IMR-90 (cell line): ENCODE results near the gene ANO9. TPM values are rescaled to one million over a fixed set of nuclear protein-coding genes. Genes with fewer than 3 reads are reported as not detected.

ENCODE experiments used
- ATAC-seq: fragments of 200-7000 bp; cut with Tn5 transposase; 2 replicates; pipeline ENCODE4 v1.9.1; 2020; ENCODE audit warnings: low read depth, mild to moderate bottlenecking, moderate library complexity
- BruUV-seq: library from RNA; stranded (reverse); fragments of 400-500 nt; replicated peaks from 2 replicates; lab custom pipeline; 2021; lab: Mats Ljungman, UMichigan
- CTCF ChIA-PET: fragments of 300-600 bp; formaldehyde crosslinking; extraction: SDS; loops from one replicate; lab custom pipeline; 2021; ENCODE audit warnings: antibody characterized with exemption; lab: Yijun Ruan, JAX
- POLR2A ChIA-PET: fragments of 300-600 bp; sonication (Branson Sonifier 250); formaldehyde crosslinking; loops from one replicate; lab custom pipeline; 2022; ENCODE audit warnings: antibody characterized with exemption; ENCODE audit not compliant: unreplicated experiment; lab: Charles Lee
- DNase-seq: peaks from one replicate; pipeline ENCODE4 v3.0.0; 2013
- H2AFZ ChIP-seq: replicated peaks from 2 replicates; pipeline ENCODE3; 2013; ENCODE audit warnings: low read length, mild to moderate bottlenecking; ENCODE audit not compliant: poor library complexity
- H2AK5ac ChIP-seq: 2 replicates; pipeline ENCODE4 v1.6.1; 2013; ENCODE audit warnings: low read depth, low read length, inconsistent platforms
- H2AK9ac ChIP-seq: replicated peaks from 2 replicates; pipeline ENCODE3; 2013; ENCODE audit warnings: mild to moderate bottlenecking, low read depth, low read length, moderate library complexity; ENCODE audit not compliant: poor library complexity
- H2BK120ac ChIP-seq: 2 replicates; pipeline ENCODE4 v1.6.1; 2013; ENCODE audit warnings: low read depth, low read length, inconsistent platforms
- H2BK15ac ChIP-seq: 3 replicates; pipeline ENCODE4 v1.6.1; 2013; ENCODE audit warnings: low read depth, low read length, inconsistent platforms
- H2BK20ac ChIP-seq: 2 replicates; pipeline ENCODE4 v1.6.1; 2013; ENCODE audit warnings: low read depth, mild to moderate bottlenecking, inconsistent platforms, low read length, moderate library complexity
- H2BK5ac ChIP-seq: 2 replicates; pipeline ENCODE4 v1.6.1; 2013; ENCODE audit warnings: mild to moderate bottlenecking, low read depth, low read length, inconsistent platforms; ENCODE audit not compliant: poor library complexity, severe bottlenecking
- H3K14ac ChIP-seq: replicated peaks from 2 replicates; pipeline ENCODE4 v1.6.1; 2013; ENCODE audit warnings: low read depth, low read length, inconsistent platforms
- H3K18ac ChIP-seq: 2 replicates; pipeline ENCODE4 v1.6.1; 2013; ENCODE audit warnings: low read depth, low read length, control low read depth
- H3K23ac ChIP-seq: 2 replicates; pipeline ENCODE4 v1.6.1; 2013; ENCODE audit warnings: low read depth, low read length, inconsistent platforms
- H3K27ac ChIP-seq: 2 replicates; pipeline ENCODE4 v1.5.1; 2013; ENCODE audit warnings: mild to moderate bottlenecking, control low read depth, low read length; ENCODE audit not compliant: insufficient read depth
- H3K27me3 ChIP-seq: 2 replicates; pipeline ENCODE4 v1.6.1; 2013; ENCODE audit warnings: low read length; ENCODE audit not compliant: control insufficient read depth, insufficient read depth
- H3K36me3 ChIP-seq: 2 replicates; pipeline ENCODE4 v1.6.1; 2013; ENCODE audit warnings: low read length, mixed read lengths; ENCODE audit not compliant: control insufficient read depth, insufficient read depth
- H3K4ac ChIP-seq: 2 replicates; pipeline ENCODE4 v1.6.1; 2013; ENCODE audit warnings: low read depth, low read length, inconsistent platforms
- H3K4me1 ChIP-seq: 2 replicates; pipeline ENCODE4 v1.6.1; 2013; ENCODE audit warnings: low read length, mixed read lengths; ENCODE audit not compliant: control insufficient read depth, insufficient read depth
- H3K4me2 ChIP-seq: 2 replicates; pipeline ENCODE4 v1.6.1; 2013; ENCODE audit warnings: low read depth, mild to moderate bottlenecking, control low read depth, low read length, moderate library complexity
- H3K4me3 ChIP-seq: 2 replicates; pipeline ENCODE4 v1.5.1; 2013; ENCODE audit warnings: low read depth, mild to moderate bottlenecking, control low read depth, low read length, moderate library complexity; ENCODE audit not compliant: insufficient read depth
- H3K56ac ChIP-seq: 2 replicates; pipeline ENCODE4 v1.6.1; 2013; ENCODE audit warnings: low read length, inconsistent platforms; ENCODE audit not compliant: insufficient read depth; ENCODE audit errors: extremely low read depth
- H3K79me1 ChIP-seq, 2 experiments: 2 replicates each; pipeline ENCODE4 v1.6.1; 2013; ENCODE audit warnings: low read length in 2 of 2, inconsistent platforms in 1 of 2, low read depth in 1 of 2
- H3K9ac ChIP-seq: 2 replicates; pipeline ENCODE4 v1.6.1; 2013; ENCODE audit warnings: low read depth, low read length, control low read depth
- H3K9me1 ChIP-seq: 2 replicates; pipeline ENCODE4 v1.6.1; 2013; ENCODE audit warnings: low read length, inconsistent platforms; ENCODE audit not compliant: insufficient read depth
- H3K9me3 ChIP-seq: 2 replicates; pipeline ENCODE4 v1.6.1; 2013; ENCODE audit warnings: low read length; ENCODE audit not compliant: control insufficient read depth, insufficient read depth
- H4K20me1 ChIP-seq: 2 replicates; pipeline ENCODE4 v1.6.1; 2013; ENCODE audit warnings: low read length, inconsistent platforms; ENCODE audit not compliant: insufficient read depth
- H4K5ac ChIP-seq: 2 replicates; pipeline ENCODE4 v1.6.1; 2013; ENCODE audit warnings: mild to moderate bottlenecking, low read depth, low read length, control low read depth
- H4K8ac ChIP-seq, 2 experiments: 2 replicates each; pipeline ENCODE4 v1.6.1; 2013; ENCODE audit warnings: low read depth in 2 of 2, low read length in 2 of 2, control low read depth in 1 of 2, inconsistent platforms in 1 of 2
- H4K91ac ChIP-seq: 2 replicates; pipeline ENCODE4 v1.6.1; 2013; ENCODE audit warnings: low read depth, low read length, inconsistent platforms; ENCODE audit not compliant: insufficient read depth
- BHLHE40 ChIP-seq: fragments of 150-350 bp; IDR thresholded peaks from 2 replicates; pipeline ENCODE4 v1.6.1; 2016; ENCODE audit warnings: mild to moderate bottlenecking, low read depth, low read length
- CHD1 ChIP-seq: IDR thresholded peaks from 2 replicates; pipeline ENCODE4 v1.6.1; 2012; ENCODE audit warnings: low read depth, low read length, improper control_type of control experiment
- CTCF ChIP-seq: conservative IDR thresholded peaks from 2 replicates; pipeline ENCODE4 v1.5.1; 2012; ENCODE audit warnings: mild to moderate bottlenecking, low read depth, low read length, improper control_type of control experiment
- FOS ChIP-seq: fragments of 150-350 bp; IDR thresholded peaks from 2 replicates; pipeline ENCODE4 v1.6.1; 2016; ENCODE audit warnings: low read depth, low read length
- MAFK ChIP-seq: IDR thresholded peaks from 2 replicates; pipeline ENCODE4 v1.6.1; 2012; ENCODE audit warnings: low read depth, low read length, improper control_type of control experiment
- MAZ ChIP-seq: IDR thresholded peaks from 2 replicates; pipeline ENCODE4 v1.6.1; 2012; ENCODE audit warnings: low read depth, mild to moderate bottlenecking, low read length, improper control_type of control experiment, moderate library complexity, borderline replicate concordance
- MXI1 ChIP-seq: IDR thresholded peaks from 2 replicates; pipeline ENCODE4 v1.6.1; 2012; ENCODE audit warnings: low read depth, mild to moderate bottlenecking, low read length, moderate library complexity, borderline replicate concordance
- NFE2L2 ChIP-seq: fragments of 150-350 bp; IDR thresholded peaks from 2 replicates; pipeline ENCODE4 v1.6.1; 2016; ENCODE audit warnings: low read depth, mild to moderate bottlenecking, low read length
- POLR2A ChIP-seq: IDR thresholded peaks from 2 replicates; pipeline ENCODE4 v1.6.1; 2012; ENCODE audit warnings: mild to moderate bottlenecking, low read depth, low read length
- RAD21 ChIP-seq: IDR thresholded peaks from 2 replicates; pipeline ENCODE4 v1.6.1; 2012; ENCODE audit warnings: low read length, improper control_type of control experiment
- RCOR1 ChIP-seq: IDR thresholded peaks from 2 replicates; pipeline ENCODE4 v1.6.1; 2012; ENCODE audit warnings: mild to moderate bottlenecking, low read length, improper control_type of control experiment; ENCODE audit not compliant: insufficient replicate concordance
- WGBS, 2 experiments: methylation state at CpG; one replicate each; pipeline versions ENCODE4 v1.1.5 to v1.1.7; 2013; ENCODE audit warnings: missing lambda C conversion rate in 2 of 2; ENCODE audit not compliant: insufficient read length in 1 of 2; ENCODE audit errors: extremely low coverage in 2 of 2; 5-methylcytosine and 5-hydroxymethylcytosine counted together
- dilution Hi-C: fragments of 300-500 bp; cut with HindIII; formaldehyde crosslinking; loops from one replicate; pipeline ENCODE4 v1.14.3; 2018; ENCODE audit warnings: low sequenced_read_pairs; ENCODE audit not compliant: unreplicated experiment
- in situ Hi-C: fragments of 300-500 bp; cut with MboI; formaldehyde crosslinking; loops from 3 replicates; pipeline ENCODE4 v1.14.3; 2019; ENCODE audit warnings: low sequenced_read_pairs, inconsistent platforms, mixed read lengths
- intact Hi-C: fragments of 100-400 bp; cut with micrococcal nuclease; formaldehyde crosslinking; loops from 2 replicates; pipeline ENCODE4 v1.10.0; 2022
- polyA plus RNA-seq, 3 experiments: library from polyadenylated mRNA; depleted of rRNA; stranded (reverse); fragments of >200 nt; gene quantifications; 2 replicates each; pipeline ENCODE4 v1.2.3, GENCODE V29; 2012; ENCODE audit warnings: low replicate concordance in 1 of 3
- total RNA-seq: library from RNA; depleted of rRNA; stranded (reverse); fragments of >200 nt; gene quantifications from 2 replicates; pipeline ENCODE4 v1.2.3, GENCODE V29; 2012

ANO9 gene
- total and polyA plus RNA-seq, 2 of the 4 experiments (the other 2 are of a cell fraction): not detected

- no peak overlapping the region for H2AK9ac ChIP-seq
- no peak overlapping the region for H3K9ac ChIP-seq
- POLR2A ChIA-PET: no interaction called here
- no peak overlapping the region for H4K8ac ChIP-seq
- H3K9me3 ChIP-seq: no peaks in the 10 kb centered on the region
- TF ChIP-seq MAZ: no peak
- TF ChIP-seq CHD1: no peak
- TF ChIP-seq FOS: no peak
- TF ChIP-seq MAFK: no peak
- TF ChIP-seq RAD21: no peak
- no peak for TF ChIP-seq RCOR1
- no peak for TF ChIP-seq NFE2L2
- no peak for TF ChIP-seq POLR2A
- no peak for TF ChIP-seq CTCF
- TF ChIP-seq BHLHE40: no peak
- no peak for TF ChIP-seq MXI1
- no peaks in the 10 kb centered on the region; the same call in 1 of the 2 replicates for H3K27me3 ChIP-seq
- no peak overlapping the region for H3K56ac ChIP-seq
- H3K4me1 ChIP-seq: peaks cover 6% of the 10 kb centered on the region
- H3K9me1 ChIP-seq: 0 out of 2 replicates have a peak, but pooled peaks cover 4% of the 10 kb centered on the region
- no peak overlapping the region for H2BK5ac ChIP-seq
- H3K27ac ChIP-seq: no peak overlapping the region
- no peak for DNase-seq
- H2BK20ac ChIP-seq: no peak overlapping the region
- H3K23ac ChIP-seq: no peak overlapping the region
- ATAC-seq: no peak
- no peak overlapping the region for H3K4me2 ChIP-seq
- no peak overlapping the region for H2BK120ac ChIP-seq
- no peaks in the 10 kb centered on the region for H3K36me3 ChIP-seq
- dilution Hi-C loops (no loop called here), in situ Hi-C loops (no loop called here), intact Hi-C loops (no loop called here)
- no peak overlapping the region for H2AFZ ChIP-seq
- CTCF ChIA-PET: no interaction called here
- H3K18ac ChIP-seq: no peak overlapping the region
- BruUV-seq: no TSS peak
- H4K20me1 ChIP-seq: no peaks in the 10 kb centered on the region
- no peak overlapping the region; the same call in 1 of the 2 replicates for H2AK5ac ChIP-seq
- H3K79me1 ChIP-seq: no peaks in the 10 kb centered on the region
- no peak overlapping the region for H3K14ac ChIP-seq
- H3K4me3 ChIP-seq: no peak overlapping the region
- no peak overlapping the region for H2BK15ac ChIP-seq
- H4K91ac ChIP-seq: no peak overlapping the region
- no peak overlapping the region for H4K5ac ChIP-seq
- no peak overlapping the region for H3K4ac ChIP-seq
- WGBS, 2 experiments: 63% methylated on average over 12 of the region's 18 CpGs; no CpG with 5 or more reads in 1 of the 2 experiments
Observed at GRCh38 chr11:409600-410483, 32.0 kb downstream of the ANO9 start.
